Activated B cell treated with CpG ODN at 0.5 μM for 24 hours (primary cell): ENCODE data around the gene PSRC1. TPM values are rescaled to one million over a fixed set of nuclear protein-coding genes. Genes with fewer than 3 reads are reported as not detected.

ENCODE experiments used
- ATAC-seq: fragments of 200-7000 bp; cut with Tn5 transposase; one replicate; pipeline ENCODE4 v1.10.0; 2021; ENCODE audit warnings: low read depth, mild to moderate bottlenecking, moderate library complexity
- CTCF ChIA-PET: fragments of 350-600 bp; sonication (Branson Sonifier 250); formaldehyde crosslinking; loops from one replicate; lab custom pipeline; 2021; ENCODE audit warnings: antibody characterized with exemption; lab: Charles Lee
- POLR2A ChIA-PET: fragments of 350-600 bp; sonication (Branson Sonifier 250); formaldehyde crosslinking; loops from one replicate; lab custom pipeline; 2021; ENCODE audit warnings: antibody characterized with exemption; lab: Charles Lee
- DNase-seq: peaks from one replicate; pipeline ENCODE4 v3.0.0; 2022
- H3K27ac Mint-ChIP-seq: one replicate; pipeline ENCODE4 v1.8.0; 2020; ENCODE audit warnings: mixed read lengths
- H3K27me3 Mint-ChIP-seq: one replicate; pipeline ENCODE4 v1.8.0; 2021; ENCODE audit warnings: mixed read lengths
- H3K36me3 Mint-ChIP-seq: one replicate; pipeline ENCODE4 v1.8.0; 2021; ENCODE audit warnings: low read depth, mixed read lengths
- H3K4me1 Mint-ChIP-seq: one replicate; pipeline ENCODE4 v1.8.0; 2021; ENCODE audit warnings: mixed read lengths
- H3K4me3 Mint-ChIP-seq: one replicate; pipeline ENCODE4 v1.8.0; 2020; ENCODE audit warnings: mild to moderate bottlenecking, mixed read lengths
- H3K9me3 Mint-ChIP-seq: one replicate; pipeline ENCODE4 v1.8.0; 2020; ENCODE audit warnings: mixed read lengths
- CTCF ChIP-seq: fragments of 200-600 bp; IDR thresholded peaks from one replicate; pipeline ENCODE4 v1.8.0; 2022; ENCODE audit warnings: antibody characterized with exemption, mild to moderate bottlenecking
- intact Hi-C: fragments of 100-400 bp; cut with micrococcal nuclease; formaldehyde crosslinking; loops from one replicate; pipeline ENCODE4 v1.15.1; 2024
- total RNA-seq: library from RNA; stranded (reverse); gene quantifications from 2 replicates; pipeline ENCODE4 v1.2.3, GENCODE V29; 2022

Gene PSRC1
- 0.69 TPM in 1 of 2 replicates, not detected in the other for total RNA-seq

DNA sequence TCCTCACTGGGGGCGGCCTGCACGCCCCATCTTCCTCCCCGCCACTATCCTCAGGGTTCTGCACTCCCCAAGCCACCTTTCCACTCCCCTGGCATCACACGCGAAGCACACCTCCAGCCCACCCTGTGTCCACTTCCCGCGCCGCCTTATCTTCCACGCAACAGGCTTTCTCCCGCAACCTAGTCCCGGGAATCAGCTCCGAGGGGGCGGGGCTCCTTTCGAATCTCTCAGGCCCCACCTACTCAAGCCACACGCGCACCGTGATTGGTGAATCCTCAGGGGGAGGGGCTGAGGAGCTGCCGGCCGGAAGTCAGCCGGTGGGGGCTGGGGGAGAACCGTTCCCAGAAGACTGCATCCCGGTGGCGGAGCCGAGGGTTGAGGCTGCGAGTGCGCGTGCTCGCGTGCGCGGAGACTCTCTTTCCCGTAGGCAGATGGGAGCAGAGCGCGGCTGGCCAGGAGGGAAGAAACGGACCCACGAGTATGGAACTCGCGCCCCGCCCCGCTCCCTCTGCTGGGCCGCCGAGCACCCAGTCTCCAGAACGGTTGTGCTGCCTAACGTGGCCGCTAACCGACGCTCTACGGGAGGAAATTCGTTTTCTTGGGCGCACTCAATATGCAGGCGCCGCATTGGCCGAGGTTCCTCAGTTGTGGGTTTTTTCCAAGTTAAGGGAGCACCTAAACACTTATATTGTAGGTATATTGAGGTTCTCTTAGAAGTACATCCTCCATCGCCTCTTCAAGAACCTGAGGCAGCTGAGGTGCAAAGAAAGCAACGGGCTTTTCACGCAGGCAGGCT, at the start of gene PSRC1:
TSS of gene PSRC1 (minus strand) at position 194 of the 796 bp plus-strand sequence.
- Mint-ChIP-seq H3K27me3 (peaks cover 3% of the 10 kb centered on the region), H3K36me3 (peaks cover 2% of the 10 kb centered on the region), H3K9me3 (no peaks in the 10 kb centered on the region), H3K27ac (peak within 1 kb of the TSS; percentile 91), H3K4me1 (peaks cover 13% of the 10 kb centered on the region), H3K4me3 (peak within 1 kb of the TSS; percentile 96)
- TF ChIP-seq CTCF: no peak
- ATAC-seq (peak; percentile 98), DNase-seq (peak; percentile 88)
- CTCF ChIA-PET: interaction anchor here (0.7 to 2.4 kb wide), 7 partner anchors 19 to 249 kb away, joined by 3 to 18 read pairs (median 4); partner anchors contain the start of genes MYBPHL and SORT1
- POLR2A ChIA-PET: interaction anchor here (0.6 to 1.6 kb wide), 9 partner anchors 9 to 251 kb away, joined by 3 to 6 read pairs (median 4); partner anchors contain the start of genes ATXN7L2 and SARS1
- intact Hi-C loops: loop anchor here (1.0 to 5.0 kb wide), 7 partner anchors 20 to 199 kb away; partner anchors contain the start of genes ATXN7L2, CELSR2, MYBPHL and PSMA5

- H3K27ac Mint-ChIP-seq: no peak overlapping the region
- peaks cover 11% of the 10 kb centered on the region for H3K9me3 Mint-ChIP-seq
- peaks cover 3% of the 10 kb centered on the region for H3K36me3 Mint-ChIP-seq
- DNase-seq: no peak
- ChIA-PET CTCF (interaction anchor here (0.8 kb wide), 1 partner anchor 68 kb away, joined by 3 read pairs; no protein-coding TSS in a partner anchor), POLR2A (interaction anchor here (0.6 kb wide), 1 partner anchor 714 kb away, joined by 8 read pairs; no protein-coding TSS in a partner anchor)
- no peak overlapping the region for H3K4me3 Mint-ChIP-seq
- H3K27me3 Mint-ChIP-seq: peaks cover 6% of the 10 kb centered on the region
- no peaks in the 10 kb centered on the region for H3K4me1 Mint-ChIP-seq
- TF ChIP-seq CTCF: no peak
- no peak for ATAC-seq
- intact Hi-C loops: no loop called here
Measured at GRCh38 chr1:109331113-109331512, 48.2 kb upstream of the PSRC1 start.

DNA sequence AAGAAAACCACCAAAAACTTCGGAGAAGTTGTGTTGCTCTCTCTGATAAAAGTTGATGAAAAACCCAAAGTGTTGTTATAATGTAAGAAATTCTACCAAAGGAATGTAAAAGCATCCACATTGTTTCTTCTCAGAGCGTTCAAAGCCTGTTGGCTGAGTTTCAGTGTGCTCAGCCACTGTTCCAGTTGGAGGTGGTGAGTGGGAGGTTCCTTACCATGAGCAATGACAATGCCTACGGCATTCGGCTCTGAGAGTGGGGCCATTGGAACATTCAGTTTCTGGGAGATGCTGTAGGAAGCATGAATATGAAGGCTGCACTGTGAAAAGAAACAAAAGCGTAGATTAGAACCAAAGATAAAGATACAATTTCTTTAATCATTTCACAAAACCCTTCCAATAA, 44.3 kb upstream of the PSRC1 start:
- peaks cover 3% of the 10 kb centered on the region for H3K36me3 Mint-ChIP-seq
- DNase-seq (no peak), ATAC-seq (no peak)
- no peak for TF ChIP-seq CTCF
- no peaks in the 10 kb centered on the region for H3K4me1 Mint-ChIP-seq
- no peak overlapping the region for H3K27ac Mint-ChIP-seq
- H3K27me3 Mint-ChIP-seq: peaks cover 11% of the 10 kb centered on the region
- H3K9me3 Mint-ChIP-seq: peaks cover 8% of the 10 kb centered on the region
- ChIA-PET POLR2A (no interaction called here), CTCF (no interaction called here)
- H3K4me3 Mint-ChIP-seq: no peak overlapping the region
- intact Hi-C loops: no loop called here

DNA sequence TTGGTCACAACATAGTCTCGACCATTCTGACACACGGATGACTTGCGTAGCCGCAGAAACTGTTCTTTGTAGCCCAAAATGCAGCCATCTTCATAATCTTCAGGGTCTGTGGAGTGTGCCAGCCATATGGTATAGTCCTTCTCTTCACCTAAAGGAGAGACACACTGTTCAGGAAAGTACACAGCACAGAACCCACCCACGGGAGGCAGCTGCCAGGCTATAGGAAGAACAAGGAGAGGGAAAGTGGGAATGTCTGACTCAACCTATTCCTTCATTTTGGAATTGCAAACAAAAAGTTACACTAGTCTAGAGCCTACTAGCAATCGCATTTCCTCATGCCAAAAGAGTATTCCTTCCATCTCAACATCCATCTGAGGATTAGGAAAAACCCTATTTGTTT, 40.0 kb upstream of the PSRC1 start:
- Mint-ChIP-seq H3K36me3 (no peaks in the 10 kb centered on the region), H3K4me3 (no peak overlapping the region), H3K27ac (no peak overlapping the region), H3K27me3 (peaks cover 20% of the 10 kb centered on the region), H3K9me3 (no peaks in the 10 kb centered on the region), H3K4me1 (no peaks in the 10 kb centered on the region)
- intact Hi-C loops: no loop called here
- ATAC-seq (no peak), DNase-seq (no peak)
- TF ChIP-seq CTCF: no peak
- ChIA-PET CTCF (no interaction called here), POLR2A (no interaction called here)

DNA sequence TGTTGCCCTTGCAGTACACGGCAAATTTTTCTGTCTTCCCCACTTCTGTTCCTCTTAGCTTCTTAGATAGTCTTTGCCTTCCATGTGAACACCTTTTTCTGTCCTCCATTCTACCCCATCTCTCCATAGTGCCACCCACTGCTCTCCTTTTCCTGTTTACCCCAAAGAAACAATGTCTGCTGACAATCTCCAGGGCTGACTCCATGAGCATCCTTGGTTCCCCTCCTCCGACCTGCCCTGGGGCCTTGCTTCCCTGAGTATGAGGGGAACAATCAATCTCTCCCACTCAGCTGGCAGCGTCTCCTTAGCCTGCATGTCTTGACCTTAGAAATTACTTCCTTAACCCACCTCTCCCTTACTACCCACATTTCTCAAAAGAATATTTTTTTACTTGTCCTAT, 36.2 kb upstream of the PSRC1 start:
- ChIA-PET POLR2A (no interaction called here), CTCF (no interaction called here)
- no peak for ATAC-seq
- Mint-ChIP-seq H3K4me3 (no peak overlapping the region), H3K27ac (no peak overlapping the region), H3K4me1 (no peaks in the 10 kb centered on the region), H3K9me3 (no peaks in the 10 kb centered on the region), H3K27me3 (peaks cover 19% of the 10 kb centered on the region), H3K36me3 (no peaks in the 10 kb centered on the region)
- no peak for TF ChIP-seq CTCF
- intact Hi-C loops: loop anchor here (5.0 kb wide), 1 partner anchor 43 kb away; no protein-coding TSS in a partner anchor
- no peak for DNase-seq
